GM12878 (cell line): ENCODE results near the gene CRHR2. TPM values are rescaled to one million over a fixed set of nuclear protein-coding genes. Genes with fewer than 3 reads are reported as not detected.

Experiments
- ATAC-seq: fragments of 200-7000 bp; cut with Tn5 transposase; 3 replicates; pipeline ENCODE4 v1.9.1; 2020; ENCODE audit warnings: mild to moderate bottlenecking, moderate library complexity
- BruUV-seq: library from RNA; stranded (reverse); fragments of 400-500 nt; replicated peaks from 2 replicates; lab custom pipeline; 2021; lab: Mats Ljungman, UMichigan
- CTCF ChIA-PET: fragments of 300-600 bp; sonication (Branson Sonifier 250); formaldehyde crosslinking; extraction: SDS; loops from one replicate; lab custom pipeline; 2021; ENCODE audit warnings: inconsistent platforms; lab: Yijun Ruan, JAX
- POLR2A ChIA-PET: fragments of 350-600 bp; formaldehyde crosslinking; extraction: SDS; loops from one replicate; lab custom pipeline; 2021; ENCODE audit warnings: inconsistent platforms; lab: Charles Lee
- RAD21 ChIA-PET: fragments of 300-600 bp; sonication (Branson Sonifier 250); formaldehyde crosslinking; loops from one replicate; lab custom pipeline; 2023; ENCODE audit warnings: antibody characterized with exemption; ENCODE audit not compliant: unreplicated experiment; lab: Charles Lee
- SMC1A ChIA-PET: fragments of 300-600 bp; sonication (Branson Sonifier 250); formaldehyde crosslinking; loops from one replicate; lab custom pipeline; 2023; ENCODE audit not compliant: unreplicated experiment, uncharacterized antibody; lab: Charles Lee
- DNase-seq: peaks from one replicate; pipeline ENCODE4 v3.0.0-alpha.2; 2011; ENCODE audit warnings: low read depth, low spot score
- FAIRE-seq: peaks from 3 replicates; lab custom pipeline; 2011; peaks lifted over from hg19 to GRCh38; lab: Jason Lieb, UNC
- H2AFZ ChIP-seq: 2 replicates; pipeline ENCODE4 v1.6.0; 2011; ENCODE audit warnings: low read depth, low read length, control low read depth; ENCODE audit not compliant: control insufficient read depth
- H3K27ac ChIP-seq: 2 replicates; pipeline ENCODE4 v1.5.1; 2011; ENCODE audit warnings: control low read depth; ENCODE audit not compliant: control insufficient read depth, insufficient read depth
- H3K27me3 ChIP-seq, 2 experiments: replicated peaks in 1 of 2; 2 replicates each; pipeline versions ENCODE4 v1.6.0 to v1.6.1; 2011; ENCODE audit warnings: low read length in 1 of 2; ENCODE audit not compliant: control insufficient read depth in 2 of 2, insufficient read depth in 2 of 2
- H3K36me3 ChIP-seq, 2 experiments: 2 replicates each; pipeline ENCODE4 v1.5.1; 2011; ENCODE audit warnings: low read length in 1 of 2; ENCODE audit not compliant: control insufficient read depth in 2 of 2, insufficient read depth in 2 of 2
- H3K4me1 ChIP-seq: 2 replicates; pipeline ENCODE4 v1.6.1; 2011; ENCODE audit warnings: mild to moderate bottlenecking, low read length, moderate library complexity, mixed read lengths; ENCODE audit not compliant: control insufficient read depth, insufficient read depth
- H3K4me2 ChIP-seq: 2 replicates; pipeline ENCODE4 v1.6.0; 2011; ENCODE audit warnings: control low read depth; ENCODE audit not compliant: control insufficient read depth, insufficient read depth
- H3K4me3 ChIP-seq: fragments of 200-600 bp; sonication (generic); 2 replicates; pipeline ENCODE4 v1.5.1; 2016
- H3K79me2 ChIP-seq: 2 replicates; pipeline ENCODE4 v1.6.0; 2011; ENCODE audit warnings: low read length; ENCODE audit not compliant: control insufficient read depth, insufficient read depth
- H3K9ac ChIP-seq: 2 replicates; pipeline ENCODE4 v1.8.0; 2011; ENCODE audit warnings: low read length, control low read depth, mixed read lengths; ENCODE audit not compliant: control insufficient read depth, insufficient read depth
- H3K9me3 ChIP-seq: replicated peaks from 3 replicates; pipeline ENCODE4 v1.5.1; 2011; ENCODE audit warnings: mild to moderate bottlenecking, low read length; ENCODE audit not compliant: control insufficient read depth, insufficient read depth
- H4K20me1 ChIP-seq: 2 replicates; pipeline ENCODE4 v1.6.0; 2011; ENCODE audit not compliant: control insufficient read depth, insufficient read depth
- CHD2 ChIP-seq: IDR thresholded peaks from 2 replicates; pipeline ENCODE4 v1.6.1; 2011; ENCODE audit warnings: low read depth, low read length, improper control_type of control experiment, borderline replicate concordance
- FOS ChIP-seq: IDR thresholded peaks from 3 replicates; pipeline ENCODE4 v1.6.1; 2011; ENCODE audit warnings: borderline replicate concordance; ENCODE audit not compliant: insufficient read length; ENCODE audit errors: extremely low read depth
- HCFC1 ChIP-seq: fragments of 150-350 bp; IDR thresholded peaks from 2 replicates; pipeline ENCODE4 v1.6.1; 2014; ENCODE audit warnings: low read length
- HSF1 ChIP-seq: fragments of 150-350 bp; IDR thresholded peaks from 2 replicates; pipeline ENCODE4 v1.6.1; 2014; ENCODE audit warnings: mild to moderate bottlenecking, low read depth, low read length
- IKZF1 ChIP-seq: fragments of 450-650 bp; conservative IDR thresholded peaks from 2 replicates; pipeline ENCODE4 v1.6.1; 2017; ENCODE audit warnings: antibody characterized with exemption, mild to moderate bottlenecking
- JUND ChIP-seq: IDR thresholded peaks from 2 replicates; pipeline ENCODE4 v1.6.1; 2012; ENCODE audit warnings: low read depth, mild to moderate bottlenecking, low read length, improper control_type of control experiment, moderate library complexity
- NRF1 ChIP-seq: conservative IDR thresholded peaks from 2 replicates; pipeline ENCODE4 v1.6.1; 2011; ENCODE audit warnings: mild to moderate bottlenecking, low read depth, low read length, improper control_type of control experiment
- PBX3 ChIP-seq: IDR thresholded peaks from 2 replicates; pipeline ENCODE4 v1.6.1; 2011; ENCODE audit warnings: mild to moderate bottlenecking, low read depth, low read length, moderate library complexity; ENCODE audit not compliant: insufficient replicate concordance
- POU2F2 ChIP-seq: IDR thresholded peaks from 3 replicates; pipeline ENCODE4 v1.6.1; 2011; ENCODE audit warnings: low read depth, mild to moderate bottlenecking, low read length, borderline replicate concordance
- RAD21 ChIP-seq: IDR thresholded peaks from 2 replicates; pipeline ENCODE4 v1.6.1; 2011; ENCODE audit warnings: mild to moderate bottlenecking, low read depth, low read length, moderate library complexity; ENCODE audit not compliant: insufficient read depth
- REST ChIP-seq: IDR thresholded peaks from 2 replicates; pipeline ENCODE4 v1.6.1; 2012; ENCODE audit warnings: mild to moderate bottlenecking, low read depth, low read length
- RFX5 ChIP-seq: IDR thresholded peaks from 2 replicates; pipeline ENCODE4 v1.6.1; 2011; ENCODE audit warnings: low read depth, low read length, improper control_type of control experiment
- SP1 ChIP-seq: IDR thresholded peaks from one replicate; pipeline ENCODE4 v1.6.1; 2011; ENCODE audit warnings: low read depth, low read length
- SREBF2 ChIP-seq: IDR thresholded peaks from 2 replicates; pipeline ENCODE4 v1.6.1; 2012; ENCODE audit warnings: mild to moderate bottlenecking, low read length
- TAF1 ChIP-seq: IDR thresholded peaks from 2 replicates; pipeline ENCODE4 v1.6.1; 2011; ENCODE audit warnings: mild to moderate bottlenecking, low read depth, low read length, borderline replicate concordance
- TCF7 ChIP-seq: IDR thresholded peaks from 2 replicates; pipeline ENCODE4 v1.6.1; 2014; ENCODE audit warnings: antibody characterized with exemption, borderline replicate concordance
- ZNF274 ChIP-seq: IDR thresholded peaks from one replicate; pipeline ENCODE4 v1.8.0; 2011; ENCODE audit not compliant: insufficient read length, insufficient read depth
- WGBS: methylation state at CpG from one replicate; pipeline ENCODE4 v1.1.6; 2016; ENCODE audit warnings: low lambda C conversion rate; ENCODE audit not compliant: insufficient replicate concordance, insufficient coverage; ENCODE audit errors: missing lambda C conversion rate; 5-methylcytosine and 5-hydroxymethylcytosine counted together
- in situ Hi-C: fragments of 300-500 bp; cut with MboI; formaldehyde crosslinking; loops from 9 replicates; pipeline ENCODE4 v1.14.3; 2018; ENCODE audit warnings: mixed read lengths
- intact Hi-C: fragments of 100-400 bp; cut with micrococcal nuclease; formaldehyde crosslinking; loops from one replicate; pipeline ENCODE4 v1.14.2; 2022; ENCODE audit not compliant: unreplicated experiment
- polyA plus RNA-seq, 11 experiments: library from polyadenylated mRNA; depleted of rRNA in 4 of 11; unstranded in 6 of 11; stranded (reverse) in 5 of 11; fragments of >200 nt; fragmentation: Nextera tagmentation in 4 of 11; fragmentation: Illumina TruSeq in 1 of 11; extraction: Ambion mirVana in 4 of 11; extraction: Trizol in 1 of 11; gene quantifications; 1 replicate in 1 of 11; 2 replicates in 10 of 11; pipeline versions ENCODE4 v1.2.1 to v1.2.3, GENCODE V29; 2011 to 2016; ENCODE audit warnings: inconsistent platforms in 2 of 11, missing spikeins in 2 of 11, low read depth in 1 of 11
- total RNA-seq, 4 experiments: library from RNA; depleted of rRNA in 3 of 4; stranded (reverse); fragments of >200 nt in 3 of 4; fragmentation: Illumina TruSeq in 1 of 4; extraction: Trizol in 1 of 4; gene quantifications; 2 replicates each; pipeline versions ENCODE4 v1.2.1 to v1.2.3, GENCODE V29; 2013 to 2021

CRHR2 gene
- total and polyA plus RNA-seq, 10 of the 15 experiments (the other 5 are each of a cell fraction or from before 2014, with no cell fraction given): not detected

- TF ChIP-seq REST: no peak
- TF ChIP-seq RAD21: no peak
- no peak for TF ChIP-seq TCF7
- TF ChIP-seq SP1: no peak
- no peak for TF ChIP-seq RFX5
- TF ChIP-seq SREBF2: no peak
- no peak for TF ChIP-seq JUND
- TF ChIP-seq ZNF274: no peak
- TF ChIP-seq, all 136 proteins: peak for 0
Observed at GRCh38 chr7:30694774-30695721, 12.8 kb upstream of the CRHR2 start (continued).

- H4K20me1 ChIP-seq: no peaks in the 10 kb centered on the region
- no peaks in the 10 kb centered on the region for H3K9me3 ChIP-seq
- in situ Hi-C loops: no loop called here
- no peak overlapping the region for H3K27ac ChIP-seq
- ChIA-PET CTCF (no interaction called here), SMC1A (no interaction called here), POLR2A (interaction anchor here (0.5 kb wide), 1 partner anchor 102 kb away, joined by 4 read pairs; no protein-coding TSS in a partner anchor), RAD21 (no interaction called here)
- H3K9ac ChIP-seq: no peak overlapping the region
- no peak overlapping the region for H3K4me2 ChIP-seq
- no peak for DNase-seq
- no peak for ATAC-seq
- no peak for FAIRE-seq
- 45% methylated on average over 6 of the region's 6 CpGs for WGBS
- H3K4me1 ChIP-seq: no peaks in the 10 kb centered on the region
- intact Hi-C loops: no loop called here
- no peaks in the 10 kb centered on the region for H3K36me3 ChIP-seq
- peaks cover 0 to 6% of the 10 kb centered on the region in 2 experiments; a peak in 2 of 4 replicates for H3K27me3 ChIP-seq
- no peaks in the 10 kb centered on the region for H3K79me2 ChIP-seq
- no TSS peak for BruUV-seq
- H3K4me3 ChIP-seq: no peak overlapping the region
- no peak overlapping the region for H2AFZ ChIP-seq
- no peak for TF ChIP-seq TAF1
- no peak for TF ChIP-seq NRF1
- TF ChIP-seq POU2F2: no peak
- TF ChIP-seq PBX3: no peak
- TF ChIP-seq CHD2: no peak
- TF ChIP-seq IKZF1: no peak
- no peak for TF ChIP-seq FOS
- TF ChIP-seq HSF1: no peak
- TF ChIP-seq HCFC1: no peak
Observed at GRCh38 chr7:30694218-30694745, 12.0 kb upstream of the CRHR2 start.
